Epidermal melanocyte (primary cell): ENCODE data around the gene NINL.

Experiments used
- DNase-seq: peaks from one replicate; pipeline ENCODE4 v3.0.0; 2011; ENCODE audit warnings: low spot score; ENCODE audit not compliant: insufficient read length

The NINL gene

DNA sequence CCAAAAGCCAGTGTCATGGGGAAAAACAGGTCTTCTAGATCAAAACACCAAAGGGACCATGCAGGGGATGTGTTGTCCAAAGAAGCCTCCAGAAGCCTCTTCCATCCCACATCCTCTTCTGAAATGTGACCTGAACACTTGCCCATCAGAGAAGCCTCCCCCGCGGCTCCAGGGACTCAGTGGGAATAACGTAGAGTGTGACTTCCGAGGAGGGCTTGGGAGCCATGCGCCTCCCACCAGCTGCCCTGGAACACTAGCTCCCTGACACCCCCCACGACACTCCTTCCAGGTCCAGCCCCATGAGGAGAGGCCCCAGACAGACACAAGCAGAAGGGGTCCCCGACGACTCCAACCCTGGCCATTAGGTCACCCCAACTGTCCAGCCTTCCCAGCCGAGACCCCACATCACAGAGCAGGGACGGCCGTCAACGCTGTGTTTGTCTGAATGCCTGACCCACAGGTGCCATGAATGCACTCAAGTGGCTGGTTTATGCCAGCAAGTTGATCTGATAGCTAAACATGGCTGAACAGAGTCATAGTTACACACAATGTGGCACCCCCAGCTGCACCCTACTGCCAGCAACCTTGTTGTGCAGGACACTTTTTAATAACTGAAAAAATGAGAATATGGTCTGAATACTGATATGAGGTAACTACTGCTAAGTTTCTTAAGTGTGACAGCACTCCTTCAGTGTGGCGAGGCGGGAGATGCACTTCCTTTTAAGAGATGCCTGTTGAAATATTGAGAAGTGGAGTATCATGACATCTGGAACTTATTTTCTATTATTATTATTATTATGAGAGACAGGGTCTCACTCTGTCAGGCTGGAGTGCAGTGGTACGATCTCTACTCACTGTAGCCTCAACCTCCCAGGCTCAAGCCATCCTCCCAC, 119.8 kb downstream of the NINL start:
- no peak for DNase-seq

DNA sequence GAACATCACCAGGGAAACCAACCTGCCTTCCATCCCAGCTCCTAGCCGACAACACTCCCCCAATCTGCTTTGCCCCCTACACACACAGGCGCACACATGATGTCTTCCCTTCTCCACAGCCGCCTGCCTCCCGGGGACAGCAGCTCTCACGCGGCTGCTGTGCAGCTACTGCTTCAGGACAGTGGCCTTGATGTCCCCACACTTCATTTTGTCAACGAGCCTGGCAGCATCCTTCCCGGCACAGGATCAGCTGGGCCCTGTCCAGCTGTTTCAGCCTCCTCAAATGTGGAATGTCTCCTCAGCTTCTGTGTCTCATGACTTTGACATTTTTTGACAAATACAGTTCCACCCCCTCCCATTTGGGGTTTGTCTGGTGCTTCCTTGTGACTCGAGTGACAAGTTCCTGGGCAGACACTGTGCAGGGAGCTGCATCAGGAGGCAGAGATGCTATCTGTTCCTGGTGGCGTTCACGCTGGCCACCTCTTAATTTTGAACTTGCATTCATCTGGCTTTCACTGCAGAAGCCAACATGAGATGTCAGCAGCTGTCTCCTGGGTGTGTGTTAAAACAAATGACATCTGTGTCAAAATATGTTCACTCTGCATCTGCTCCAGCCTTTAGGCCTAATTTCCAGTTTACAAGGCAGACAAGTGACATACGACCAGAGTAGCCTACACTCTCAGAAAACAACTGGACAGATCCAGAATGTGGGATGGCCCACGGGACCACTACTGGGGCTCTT, 120.7 kb downstream of the NINL start:
- no peak for DNase-seq

DNA sequence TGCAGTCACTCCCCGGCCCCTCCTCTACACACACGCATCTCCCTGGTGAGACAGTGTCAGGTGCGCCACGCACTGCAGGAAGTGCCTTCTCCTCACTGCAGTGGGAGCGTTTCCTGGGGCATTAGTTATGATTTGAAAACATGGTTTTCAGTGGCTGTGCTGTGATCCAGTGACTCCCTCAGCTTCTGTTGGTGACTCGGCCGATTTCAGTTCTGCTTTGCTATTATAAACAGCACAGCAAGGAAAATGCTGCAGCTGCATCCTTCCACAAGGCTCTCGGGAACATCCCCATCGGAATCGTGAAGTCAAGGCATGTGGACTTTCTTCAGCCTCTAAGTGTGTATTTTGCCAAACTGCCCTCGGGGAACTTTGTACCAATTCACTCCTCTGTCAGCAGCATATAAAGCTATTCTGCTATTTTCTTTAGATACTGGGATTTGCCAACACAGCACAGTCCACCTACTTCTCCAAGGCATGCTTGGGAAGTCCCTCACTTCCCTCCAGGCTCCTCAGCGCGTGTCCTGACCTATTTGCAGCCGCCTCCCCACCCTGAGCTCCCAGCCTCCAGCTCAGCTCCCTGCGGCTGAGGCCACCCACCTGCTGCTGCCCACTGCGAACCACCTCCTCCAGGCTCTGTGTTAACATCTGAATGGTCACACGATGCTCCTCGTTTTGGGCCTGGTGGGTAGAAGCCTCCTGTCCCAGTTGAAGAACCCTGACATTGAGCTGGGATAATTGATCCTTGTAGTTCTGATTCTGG, 123.4 kb downstream of the NINL start:
- no peak for DNase-seq

DNA sequence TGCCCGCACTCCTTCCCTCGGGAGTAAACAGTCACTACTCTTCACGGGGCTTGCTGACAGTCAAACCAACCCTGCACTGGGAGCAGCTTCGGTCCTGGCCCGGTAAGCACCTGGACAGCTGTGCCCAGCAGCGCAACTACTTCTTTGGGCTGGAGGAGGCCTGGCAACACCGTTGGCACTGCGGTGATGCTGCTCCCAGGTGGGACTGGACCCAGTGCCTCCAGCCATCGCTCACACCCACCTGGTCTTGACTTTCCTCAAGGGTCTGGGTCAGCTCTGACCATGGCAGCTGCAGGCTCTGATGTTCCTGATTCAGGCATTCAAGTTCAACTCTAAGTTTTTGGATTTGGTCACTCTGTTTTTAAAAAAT, 124.1 kb downstream of the NINL start:
- DNase-seq = no peak

DNA sequence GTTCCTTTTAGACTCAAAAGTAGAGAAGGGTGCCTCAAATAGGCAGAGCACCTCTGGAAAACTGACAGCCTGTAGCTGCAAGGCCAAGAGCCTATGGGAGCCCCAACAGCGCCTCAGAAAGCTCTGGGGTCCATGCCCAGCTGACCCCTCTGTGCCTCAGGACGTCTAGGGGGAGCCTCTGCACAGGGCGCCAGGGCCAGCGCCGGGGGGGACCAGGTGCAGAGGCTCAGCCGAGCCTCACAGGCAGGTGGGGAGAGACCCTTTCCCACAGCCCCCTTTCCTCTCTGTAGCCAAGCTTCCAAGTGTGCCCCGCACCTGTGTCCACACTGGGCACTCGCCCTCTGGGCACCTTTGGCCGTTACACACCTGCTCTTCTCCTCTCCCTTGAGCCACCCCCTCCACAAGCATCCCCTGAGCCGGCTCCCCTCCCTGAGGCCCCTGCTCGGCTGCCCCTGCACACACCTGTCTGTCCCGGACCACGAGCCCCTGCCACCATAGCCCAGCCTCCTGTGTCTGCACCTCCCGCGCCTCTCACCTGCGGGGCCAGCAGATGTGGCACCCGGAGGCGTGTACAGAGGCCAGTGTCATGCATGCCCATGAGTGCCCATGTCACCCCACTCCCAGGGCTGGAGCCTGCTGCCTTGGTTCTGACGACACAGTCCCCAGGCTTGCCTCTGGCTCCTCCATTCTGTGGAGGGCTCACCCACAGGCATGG, 124.6 kb downstream of the NINL start:
- DNase-seq = no peak

DNA sequence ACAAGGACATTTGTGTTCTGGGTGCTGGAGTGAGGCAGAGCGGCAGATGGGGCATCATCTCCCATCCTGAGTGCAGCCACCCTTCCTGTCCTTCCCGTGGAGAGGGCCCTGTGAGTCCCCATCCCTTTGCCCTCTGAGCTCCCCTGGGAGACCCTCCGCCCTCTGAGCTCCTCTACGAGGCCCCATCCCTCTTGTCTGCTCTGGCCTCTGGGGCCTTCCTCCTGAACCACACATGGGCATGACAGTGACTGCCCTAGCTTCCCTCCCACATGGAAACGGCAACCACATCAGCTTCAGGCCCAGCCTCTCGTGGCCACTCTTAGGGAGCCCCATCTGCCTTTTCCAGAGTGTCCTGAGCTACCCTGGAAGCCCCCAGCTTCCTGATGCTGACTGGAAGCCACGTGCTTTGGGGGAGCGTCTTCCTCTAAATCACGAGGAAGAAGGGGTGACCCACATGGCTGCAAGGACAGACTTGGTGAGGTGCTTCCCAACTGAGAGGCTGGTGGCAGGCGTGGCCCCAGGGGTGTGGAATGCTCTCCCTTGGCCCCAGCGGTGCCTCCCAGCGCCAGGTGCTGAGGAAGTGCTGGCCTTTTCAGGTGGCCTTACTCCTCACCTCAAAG, 125.3 kb downstream of the NINL start:
- no peak for DNase-seq

DNA sequence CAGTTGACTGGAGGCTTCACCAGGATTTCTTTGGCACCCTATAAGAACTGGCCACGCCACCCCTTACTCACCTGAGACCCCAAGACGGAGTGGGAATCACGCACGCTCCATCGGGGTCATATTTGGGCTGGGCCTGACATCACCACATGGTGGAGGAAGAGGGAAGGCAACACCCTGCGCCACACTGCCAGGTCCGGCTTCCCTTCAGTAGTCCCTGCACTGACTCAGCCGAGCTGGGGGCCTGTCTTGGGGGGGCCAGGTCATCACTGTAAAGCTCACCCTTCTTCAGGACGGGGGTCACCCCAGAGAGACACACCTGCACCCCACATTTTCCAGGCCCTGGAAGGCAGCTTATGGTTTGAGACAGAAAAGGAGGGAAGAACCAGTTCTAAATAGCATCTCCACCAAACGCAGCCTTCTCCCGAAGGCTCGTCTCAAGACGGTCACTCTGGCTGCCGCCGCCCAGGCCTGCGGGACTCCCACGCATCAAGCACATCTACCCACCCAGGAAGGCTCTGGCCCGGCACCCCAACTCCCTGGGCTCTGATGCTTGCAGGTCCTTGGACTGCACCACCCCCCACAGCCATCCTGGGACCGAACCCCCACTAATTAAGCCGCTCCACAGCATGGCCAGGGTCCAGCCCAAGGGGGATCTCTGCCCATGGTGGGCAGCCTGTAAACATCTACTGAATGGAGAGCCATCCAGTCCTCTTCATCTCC, 126.1 kb downstream of the NINL start:
- DNase-seq = no peak

DNA sequence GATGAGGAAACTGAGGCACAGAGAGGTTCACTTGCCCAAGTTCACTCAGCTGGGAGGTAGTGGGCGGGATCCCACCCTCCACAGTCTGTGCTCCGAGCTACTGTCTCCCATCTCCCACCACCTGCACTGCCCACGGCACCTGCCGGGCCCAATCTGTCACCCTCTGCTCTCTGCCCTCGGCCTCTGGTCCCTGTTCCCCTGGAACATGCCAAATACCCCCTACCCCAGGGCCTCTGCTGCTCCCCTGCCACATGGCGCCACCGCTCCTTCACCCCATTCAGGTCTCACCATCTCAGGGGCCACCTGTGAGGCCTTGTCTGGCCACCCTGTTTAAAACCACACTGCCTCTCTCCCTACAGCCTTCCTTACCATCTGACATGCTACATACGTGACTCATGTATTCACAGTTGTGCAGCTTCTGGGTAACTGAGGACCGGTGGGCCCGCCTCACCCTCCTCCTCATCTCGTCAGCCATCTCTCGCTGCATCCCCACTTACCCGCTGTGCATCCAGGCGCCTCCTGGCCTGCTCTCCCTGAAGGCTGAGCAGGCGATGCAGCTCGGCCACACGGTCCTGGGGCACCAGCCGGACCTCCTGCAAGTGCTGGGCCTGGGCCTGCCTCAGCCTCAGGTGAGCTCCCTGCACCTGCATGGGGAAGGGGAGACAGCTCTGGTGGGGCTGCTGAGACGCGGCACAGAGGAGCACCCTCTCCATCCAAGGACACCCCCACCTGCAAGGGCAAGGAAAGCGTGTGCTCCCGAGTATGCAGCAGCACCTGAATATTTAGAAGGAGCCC, 127.2 kb downstream of the NINL start:
- DNase-seq = no peak

DNA sequence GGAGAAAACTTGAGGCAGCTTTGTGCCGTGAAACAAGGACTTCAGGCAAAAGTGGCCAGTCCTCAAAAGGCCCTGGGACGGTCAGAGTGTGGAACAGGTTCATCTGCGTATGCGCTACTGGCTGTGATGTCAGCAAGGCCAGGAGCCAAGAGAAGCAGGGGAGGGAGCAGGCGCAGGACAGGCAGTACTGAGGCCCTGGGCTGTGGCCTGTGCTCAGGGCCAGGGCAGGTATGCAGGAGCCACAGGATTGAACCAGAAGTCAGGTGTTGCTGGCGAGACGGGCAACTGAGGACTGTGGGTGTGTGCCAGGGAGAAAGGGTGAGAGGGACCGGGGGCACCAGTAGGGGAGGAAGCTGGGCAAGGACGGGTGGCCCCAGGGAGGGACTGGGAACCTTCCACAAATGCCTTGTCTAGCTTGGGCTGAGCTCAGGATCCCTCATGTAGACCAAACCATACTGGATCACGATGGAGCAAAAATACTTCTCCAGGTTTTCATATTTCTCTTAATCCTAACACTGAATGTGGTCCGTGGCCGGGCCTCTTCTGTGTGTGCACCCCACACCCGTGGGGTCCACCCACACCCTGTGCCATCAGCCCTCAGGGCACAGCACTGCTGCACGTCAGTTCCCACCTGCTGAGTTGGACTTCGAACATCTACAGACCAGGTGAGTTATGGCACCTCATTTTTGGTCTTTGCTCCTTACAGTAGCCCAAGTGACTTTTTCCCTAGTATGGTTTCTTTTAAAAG, 131.0 kb downstream of the NINL start:
- DNase-seq = no peak

DNA sequence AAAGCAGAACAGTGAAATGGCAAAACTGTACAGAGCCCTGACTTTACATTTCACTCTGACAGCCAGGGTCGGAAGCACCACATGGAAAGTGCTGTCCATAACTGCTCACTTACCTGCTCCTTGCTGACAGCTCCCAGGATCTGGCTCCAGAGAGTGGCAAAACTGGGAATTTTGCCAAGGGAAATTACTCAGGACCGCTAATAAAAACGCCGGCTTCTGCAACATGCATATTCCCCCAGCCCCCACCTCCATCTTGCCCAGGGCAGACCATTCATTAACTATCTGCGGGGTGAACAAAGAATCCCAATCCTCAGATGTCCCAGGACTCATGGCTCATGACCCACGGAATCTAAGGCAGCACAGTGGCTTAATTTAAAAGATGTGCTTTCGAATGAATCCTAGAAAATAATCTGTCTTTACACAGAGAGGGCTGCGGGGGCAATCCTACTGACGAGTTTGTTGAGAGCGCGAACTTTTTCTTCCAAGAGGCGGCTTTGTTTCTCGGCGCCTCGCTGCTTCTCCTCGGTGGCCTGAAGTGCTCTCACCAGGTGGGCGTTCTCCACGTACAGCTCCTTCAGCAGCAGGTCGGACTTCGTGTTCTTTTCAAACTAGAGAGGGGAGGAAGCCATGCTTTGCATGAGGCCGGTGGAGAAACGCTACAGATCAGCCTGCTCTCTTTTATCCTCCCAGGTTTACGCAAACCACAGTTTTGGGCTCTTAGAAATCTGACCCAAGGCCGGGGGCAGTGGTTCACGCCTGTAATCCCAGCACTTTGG, 132.1 kb downstream of the NINL start:
- peak; percentile 65 for DNase-seq

DNA sequence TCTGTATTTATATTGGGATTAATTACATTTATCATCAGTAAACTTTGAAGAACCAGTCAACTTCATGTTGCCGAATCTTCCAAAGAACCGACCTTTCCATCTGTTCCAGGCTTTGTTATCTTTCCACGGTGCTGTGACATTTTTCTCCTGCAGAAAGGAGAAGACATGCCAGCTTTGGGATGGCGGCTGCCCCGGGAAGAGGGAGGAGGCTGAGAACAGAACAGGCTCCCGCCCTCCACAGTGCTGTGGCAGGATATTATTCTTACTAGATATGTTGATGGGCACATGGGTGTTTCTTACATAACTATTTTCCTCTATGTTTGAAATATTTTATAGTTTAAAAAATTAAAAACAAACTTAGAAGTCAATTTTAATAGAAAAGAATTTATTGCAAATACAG, 133.0 kb downstream of the NINL start:
- DNase-seq = no peak

DNA sequence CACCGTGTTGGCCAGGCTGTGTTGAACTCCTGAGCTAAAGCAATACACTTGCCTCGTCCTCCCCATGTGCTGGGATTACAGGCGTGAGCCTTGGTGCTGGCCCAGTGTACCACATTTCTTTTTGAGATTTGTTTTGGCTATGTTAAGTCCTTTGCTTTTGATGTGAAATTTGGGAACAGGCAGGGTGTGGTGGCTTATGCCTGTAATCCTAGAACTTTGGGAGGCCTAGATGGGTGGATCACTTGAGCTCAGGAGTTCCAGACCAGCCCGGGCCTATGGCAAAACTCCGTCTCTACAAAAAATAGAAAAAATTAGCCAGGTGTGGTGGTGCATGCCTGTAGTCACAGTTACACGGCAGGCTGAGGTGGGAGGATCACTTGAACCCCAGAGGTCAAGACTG, 137.7 kb downstream of the NINL start:
- no peak for DNase-seq

DNA sequence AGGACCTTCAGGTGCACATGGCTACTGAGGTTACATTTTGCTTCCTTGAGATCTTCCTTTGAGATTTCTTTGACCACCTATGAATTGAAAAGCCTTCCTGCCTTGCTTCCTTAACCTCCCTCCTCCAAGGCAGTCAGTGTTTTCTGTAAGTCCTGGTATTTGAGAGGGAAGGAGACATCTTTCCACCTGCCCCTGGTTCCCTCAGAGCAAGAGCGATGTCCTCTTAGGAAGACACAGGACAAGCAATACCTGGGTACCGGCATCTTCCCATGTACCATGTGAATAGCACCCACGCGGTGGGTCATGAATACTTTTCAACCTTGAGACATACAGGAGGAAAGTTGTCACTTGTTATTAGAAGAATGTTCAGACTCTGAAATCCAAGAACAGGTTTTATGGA, 140.8 kb downstream of the NINL start:
- no peak for DNase-seq

DNA sequence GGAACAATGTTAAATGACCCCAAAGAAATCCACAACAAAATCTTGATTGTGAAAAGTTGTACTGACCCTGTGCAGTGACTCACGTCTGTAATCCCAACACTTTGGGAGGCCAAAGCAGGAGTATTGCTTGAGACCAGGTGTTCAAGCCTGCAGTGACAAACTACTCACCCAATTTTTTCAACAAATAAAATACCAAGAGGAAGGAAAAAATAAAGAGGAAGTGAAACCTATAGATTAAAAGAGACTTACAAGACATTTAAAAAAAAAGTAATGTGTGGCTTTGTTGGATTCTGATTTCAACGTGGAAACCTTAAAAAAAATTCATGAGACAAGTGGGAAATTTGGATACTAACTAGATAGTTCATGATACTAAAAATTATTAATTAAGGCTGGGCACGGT, 146.0 kb downstream of the NINL start:
- DNase-seq = no peak

DNA sequence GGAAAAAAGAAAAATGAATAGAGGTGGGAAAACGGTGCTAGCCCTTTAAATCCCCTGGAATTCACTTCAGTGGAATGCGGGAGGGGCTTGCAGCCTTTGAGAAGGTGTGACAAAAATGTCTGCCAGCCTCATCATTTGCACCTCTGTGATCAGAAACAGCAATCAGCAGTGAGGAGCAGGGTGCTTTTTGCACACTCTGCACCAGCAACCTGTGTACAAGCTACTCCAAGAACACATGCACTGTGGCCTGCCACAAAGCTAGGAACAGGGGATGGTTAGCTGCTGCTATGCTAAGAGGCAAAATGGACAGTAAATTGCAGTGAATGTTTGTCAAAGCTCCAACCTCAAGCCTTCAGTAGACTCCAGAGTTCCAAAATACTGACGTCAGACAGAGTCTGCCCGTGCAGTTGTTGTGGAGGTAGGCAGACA, 148.2 kb downstream of the NINL start:
- no peak for DNase-seq

DNA sequence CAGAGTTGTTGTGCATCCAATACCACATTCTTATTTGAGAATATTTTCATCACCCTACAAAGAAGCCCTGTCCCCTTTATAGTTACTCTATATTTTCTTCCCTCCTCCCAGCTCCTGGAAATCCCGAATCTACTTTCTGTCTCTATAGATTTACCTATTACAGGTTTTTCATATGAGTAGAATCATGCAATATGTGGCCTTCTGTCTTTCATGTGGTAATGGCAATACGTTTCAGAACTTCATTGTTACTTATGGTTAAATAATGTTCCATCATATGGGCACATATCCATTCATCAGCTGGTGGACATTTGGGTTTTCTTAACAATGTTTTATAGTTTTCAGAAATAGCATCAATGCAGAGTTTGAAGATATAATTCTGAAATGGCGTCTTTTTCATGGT, 160.8 kb downstream of the NINL start:
- no peak for DNase-seq

DNA sequence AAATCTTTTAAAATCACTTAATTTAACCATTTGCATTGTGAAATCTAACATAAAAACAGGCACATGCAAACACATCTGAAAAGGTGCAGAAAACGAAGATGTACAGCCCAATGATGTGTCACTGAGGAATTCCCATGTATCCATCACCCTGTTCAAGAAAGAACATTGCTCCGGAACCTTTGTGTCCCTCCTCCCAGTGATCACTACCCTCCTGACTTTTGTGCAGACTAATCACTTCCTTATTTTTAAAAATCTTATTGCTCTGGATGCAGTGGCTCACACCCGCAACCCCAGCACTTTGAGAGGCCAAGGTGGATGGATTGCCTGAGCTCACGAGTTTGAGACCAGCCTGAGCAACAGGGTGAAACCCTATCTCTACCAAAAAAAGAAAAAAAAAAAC, 163.3 kb downstream of the NINL start:
- no peak for DNase-seq

DNA sequence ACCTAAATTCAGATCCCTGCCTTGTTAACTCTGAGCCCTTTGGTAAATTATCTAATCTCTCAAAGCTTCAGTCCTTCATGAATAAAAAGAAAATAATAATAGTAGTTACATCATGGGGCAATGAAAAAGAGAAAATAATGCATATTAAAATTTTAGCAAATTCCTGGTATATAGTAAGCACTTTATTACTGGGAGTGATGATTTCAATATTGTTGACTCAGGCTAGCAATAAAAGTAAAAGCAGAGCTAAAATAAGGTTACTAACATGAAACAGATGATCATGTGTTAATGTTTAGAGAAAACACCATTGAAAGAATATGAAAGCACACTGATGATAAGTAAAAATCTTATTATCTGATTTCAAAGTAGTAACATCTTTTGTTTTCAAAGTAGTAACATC, 164.2 kb downstream of the NINL start:
- DNase-seq = no peak
